WTC11 (cell line): ENCODE results near the gene CPPED1.

ENCODE experiments used
- ELF4 ChIP-seq: sonication (generic); formaldehyde crosslinking; IDR thresholded peaks from 2 replicates; pipeline ENCODE4 v1.8.1; 2022; ENCODE audit warnings: low read depth, mild to moderate bottlenecking, moderate library complexity, missing genetic modification reagents
- ETV6 ChIP-seq: sonication (generic); formaldehyde crosslinking; IDR thresholded peaks from 2 replicates; pipeline ENCODE4 v1.8.1; 2022; ENCODE audit warnings: mild to moderate bottlenecking, missing genetic modification reagents
- JUN ChIP-seq: sonication (generic); formaldehyde crosslinking; IDR thresholded peaks from 2 replicates; pipeline ENCODE4 v1.8.0; 2023; ENCODE audit warnings: mild to moderate bottlenecking, missing genetic modification reagents
- NR2C2 ChIP-seq: sonication (generic); formaldehyde crosslinking; IDR thresholded peaks from 2 replicates; pipeline ENCODE4 v1.8.0; 2022; ENCODE audit warnings: mild to moderate bottlenecking, missing genetic modification reagents
- PREB ChIP-seq: sonication (generic); formaldehyde crosslinking; IDR thresholded peaks from 2 replicates; pipeline ENCODE4 v1.8.1; 2022; ENCODE audit warnings: mild to moderate bottlenecking, missing genetic modification reagents, moderate library complexity, borderline replicate concordance
- ZNF138 ChIP-seq: sonication (generic); formaldehyde crosslinking; conservative IDR thresholded peaks from 2 replicates; pipeline ENCODE4 v1.8.1; 2022; ENCODE audit warnings: mild to moderate bottlenecking, moderate library complexity, missing genetic modification reagents
- TF ChIP-seq, protein P1 (sequence below): fragments of 200-600 bp; IDR thresholded peaks from 2 replicates; pipeline ENCODE4 v1.8.0; 2022; ENCODE audit warnings: antibody characterized with exemption
- TF ChIP-seq, protein P2 (sequence below): sonication (generic); formaldehyde crosslinking; IDR thresholded peaks from 2 replicates; pipeline ENCODE4 v1.8.1; 2023; ENCODE audit warnings: mild to moderate bottlenecking, missing genetic modification reagents, moderate library complexity

GRCh38 chr16:12763517-12763916 lies 40.2 kb downstream of the CPPED1 start:
- TF ChIP-seq NR2C2 (CRISPR knock-in tag) (no peak), JUN (no peak), ELF4 (CRISPR knock-in tag) (no peak), PREB (no peak), ZNF138 (CRISPR knock-in tag) (no peak), ETV6 (CRISPR knock-in tag) (no peak)
- TF ChIP-seq, protein P1, sequence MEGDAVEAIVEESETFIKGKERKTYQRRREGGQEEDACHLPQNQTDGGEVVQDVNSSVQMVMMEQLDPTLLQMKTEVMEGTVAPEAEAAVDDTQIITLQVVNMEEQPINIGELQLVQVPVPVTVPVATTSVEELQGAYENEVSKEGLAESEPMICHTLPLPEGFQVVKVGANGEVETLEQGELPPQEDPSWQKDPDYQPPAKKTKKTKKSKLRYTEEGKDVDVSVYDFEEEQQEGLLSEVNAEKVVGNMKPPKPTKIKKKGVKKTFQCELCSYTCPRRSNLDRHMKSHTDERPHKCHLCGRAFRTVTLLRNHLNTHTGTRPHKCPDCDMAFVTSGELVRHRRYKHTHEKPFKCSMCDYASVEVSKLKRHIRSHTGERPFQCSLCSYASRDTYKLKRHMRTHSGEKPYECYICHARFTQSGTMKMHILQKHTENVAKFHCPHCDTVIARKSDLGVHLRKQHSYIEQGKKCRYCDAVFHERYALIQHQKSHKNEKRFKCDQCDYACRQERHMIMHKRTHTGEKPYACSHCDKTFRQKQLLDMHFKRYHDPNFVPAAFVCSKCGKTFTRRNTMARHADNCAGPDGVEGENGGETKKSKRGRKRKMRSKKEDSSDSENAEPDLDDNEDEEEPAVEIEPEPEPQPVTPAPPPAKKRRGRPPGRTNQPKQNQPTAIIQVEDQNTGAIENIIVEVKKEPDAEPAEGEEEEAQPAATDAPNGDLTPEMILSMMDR, result no peak
- TF ChIP-seq, protein P2, sequence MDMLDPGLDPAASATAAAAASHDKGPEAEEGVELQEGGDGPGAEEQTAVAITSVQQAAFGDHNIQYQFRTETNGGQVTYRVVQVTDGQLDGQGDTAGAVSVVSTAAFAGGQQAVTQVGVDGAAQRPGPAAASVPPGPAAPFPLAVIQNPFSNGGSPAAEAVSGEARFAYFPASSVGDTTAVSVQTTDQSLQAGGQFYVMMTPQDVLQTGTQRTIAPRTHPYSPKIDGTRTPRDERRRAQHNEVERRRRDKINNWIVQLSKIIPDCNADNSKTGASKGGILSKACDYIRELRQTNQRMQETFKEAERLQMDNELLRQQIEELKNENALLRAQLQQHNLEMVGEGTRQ (CRISPR knock-in tag), result no peak
